Measurements from ENCODE around the gene PEAK3.
"Not testable (repeated sequence)": the region's sequence is repeated elsewhere in the genome, so short reads cannot be mapped to it uniquely, and the experiment has no call there.

- not testable (repeated sequence) for TF ChIP-seq CTCF (IDR thresholded peaks at IDR 0.05; ENCODE audit: low read length); EZH2 (optimal IDR thresholded peaks at IDR 0.05; ENCODE audit: low read depth, low read length); EZH2phosphoT487 (IDR thresholded peaks at IDR 0.05; ENCODE audit: low read length)
These were observed 512 bp downstream of the PEAK3 start for GRCh38 chr19:2281265-2282061.
